Vagina (tissue), 2 donors: ENCODE data around the gene ASXL3. TPM values are rescaled to one million over a fixed set of nuclear protein-coding genes. Genes with fewer than 3 reads are reported as not detected.

Source experiments
- DNase-seq, 2 donors: peaks; one replicate each; pipeline ENCODE4 v3.0.0-alpha.2; 2017; ENCODE audit errors: extremely low spot score in 2 of 2
- H3K27ac ChIP-seq: fragments of 200-600 bp; sonication (generic); one replicate; pipeline ENCODE4 v1.5.1; 2019
- H3K27me3 ChIP-seq: fragments of 200-600 bp; sonication (generic); one replicate; pipeline ENCODE4 v1.5.1; 2019
- H3K36me3 ChIP-seq, 2 donors: fragments of 200-600 bp; sonication (generic); one replicate each; pipeline ENCODE4 v1.5.1; 2017 to 2019
- H3K4me1 ChIP-seq: fragments of 200-600 bp; sonication (generic); one replicate; pipeline ENCODE4 v1.5.1; 2019
- H3K4me3 ChIP-seq, 2 donors: fragments of 200-600 bp; sonication (generic); 1 replicate in 1 of 2; 2 replicates in 1 of 2; pipeline ENCODE4 v1.5.1; 2016 to 2019
- H3K9me3 ChIP-seq: fragments of 200-600 bp; sonication (generic); one replicate; pipeline ENCODE4 v1.5.1; 2019
- CTCF ChIP-seq, 3 experiments: fragments of 450-650 bp in 2 of 3; fragments of 200-600 bp in 1 of 3; sonication (generic) in 1 of 3; IDR thresholded peaks; one replicate each; pipeline ENCODE4 v1.5.1; 2017 to 2019; ENCODE audit warnings: antibody characterized with exemption in 3 of 3, mild to moderate bottlenecking in 2 of 3, moderate library complexity in 2 of 3
- POLR2A ChIP-seq, 2 donors: fragments of 450-650 bp; IDR thresholded peaks; one replicate each; pipeline ENCODE4 v1.6.1; 2017; ENCODE audit warnings: antibody characterized with exemption in 2 of 2, mild to moderate bottlenecking in 2 of 2, moderate library complexity in 2 of 2
- POLR2AphosphoS5 ChIP-seq, 2 donors: sonication (generic); formaldehyde crosslinking; IDR thresholded peaks; one replicate each; pipeline ENCODE4 v1.9.0; 2017; ENCODE audit warnings: antibody characterized with exemption in 2 of 2, mild to moderate bottlenecking in 2 of 2, low read depth in 1 of 2; ENCODE audit not compliant: insufficient read depth in 1 of 2
- intact Hi-C: fragments of 100-400 bp; cut with DNase I; formaldehyde crosslinking; loops from one replicate; pipeline ENCODE4 v1.15.1; 2023
- total RNA-seq: library from RNA; depleted of rRNA; stranded (reverse); fragments of >200 nt; gene quantifications from one replicate; pipeline ENCODE4 v1.2.3, GENCODE V29; 2016

ASXL3 gene
- total RNA-seq, 1 donor from 2014 or later: 5.9 TPM

GRCh38 chr18:33717339-33717738, 139.3 kb downstream of the ASXL3 start:
- Histone ChIP-seq H3K27ac (no peak overlapping the region), H3K4me3 (no peak overlapping the region), H3K27me3 (no peaks in the 10 kb centered on the region), H3K36me3 (no peaks in the 10 kb centered on the region), H3K4me1 (no peaks in the 10 kb centered on the region), H3K9me3 (no peaks in the 10 kb centered on the region)
- intact Hi-C loops: no loop called here
- no peak for DNase-seq
- TF ChIP-seq POLR2AphosphoS5 (IDR thresholded peaks at IDR 0.05; ENCODE audit: insufficient read depth in 1 of 2, low read depth in 1 of 2) (no peak), CTCF (IDR thresholded peaks at IDR 0.05) (no peak), POLR2A (IDR thresholded peaks at IDR 0.05) (no peak)

- Histone ChIP-seq H3K36me3 (no peaks in the 10 kb centered on the region), H3K4me1 (no peaks in the 10 kb centered on the region), H3K9me3 (no peaks in the 10 kb centered on the region), H3K27me3 (no peaks in the 10 kb centered on the region), H3K27ac (no peak overlapping the region), H3K4me3 (no peak overlapping the region)
- TF ChIP-seq POLR2A (IDR thresholded peaks at IDR 0.05): no peak
- no peak for TF ChIP-seq POLR2AphosphoS5 (IDR thresholded peaks at IDR 0.05; ENCODE audit: insufficient read depth in 1 of 2, low read depth in 1 of 2)
- TF ChIP-seq CTCF (IDR thresholded peaks at IDR 0.05): no peak
- DNase-seq: no peak
- intact Hi-C loops: no loop called here
Measured at GRCh38 chr18:33720133-33720532, 142.1 kb downstream of the ASXL3 start.

GRCh38 chr18:33729556-33729955, 151.5 kb downstream of the ASXL3 start:
- no peak for DNase-seq
- intact Hi-C loops: no loop called here
- Histone ChIP-seq H3K9me3 (no peaks in the 10 kb centered on the region), H3K27ac (no peak overlapping the region), H3K36me3 (no peaks in the 10 kb centered on the region), H3K27me3 (no peaks in the 10 kb centered on the region), H3K4me1 (no peaks in the 10 kb centered on the region), H3K4me3 (no peak overlapping the region)
- TF ChIP-seq POLR2A (IDR thresholded peaks at IDR 0.05) (no peak), CTCF (IDR thresholded peaks at IDR 0.05) (no peak), POLR2AphosphoS5 (IDR thresholded peaks at IDR 0.05; ENCODE audit: insufficient read depth in 1 of 2, low read depth in 1 of 2) (no peak)

GRCh38 chr18:33733376-33733775, 155.4 kb downstream of the ASXL3 start:
- Histone ChIP-seq H3K27me3 (no peaks in the 10 kb centered on the region), H3K4me1 (no peaks in the 10 kb centered on the region), H3K36me3 (no peaks in the 10 kb centered on the region), H3K9me3 (no peaks in the 10 kb centered on the region), H3K27ac (no peak overlapping the region), H3K4me3 (no peak overlapping the region)
- intact Hi-C loops: no loop called here
- DNase-seq: no peak
- TF ChIP-seq POLR2A (IDR thresholded peaks at IDR 0.05) (no peak), POLR2AphosphoS5 (IDR thresholded peaks at IDR 0.05; ENCODE audit: insufficient read depth in 1 of 2, low read depth in 1 of 2) (no peak), CTCF (IDR thresholded peaks at IDR 0.05) (no peak)

- intact Hi-C loops: no loop called here
- Histone ChIP-seq H3K4me3 (no peak overlapping the region), H3K36me3 (no peaks in the 10 kb centered on the region), H3K27ac (no peak overlapping the region), H3K27me3 (no peaks in the 10 kb centered on the region), H3K4me1 (no peaks in the 10 kb centered on the region), H3K9me3 (no peaks in the 10 kb centered on the region)
- no peak for TF ChIP-seq POLR2A (IDR thresholded peaks at IDR 0.05)
- TF ChIP-seq CTCF (IDR thresholded peaks at IDR 0.05): no peak
- TF ChIP-seq POLR2AphosphoS5 (IDR thresholded peaks at IDR 0.05; ENCODE audit: insufficient read depth in 1 of 2, low read depth in 1 of 2): no peak
- no peak for DNase-seq
Measured at GRCh38 chr18:33735428-33735827, 157.4 kb downstream of the ASXL3 start.
